RWPE2 (cell line): Measurements from ENCODE around the gene NOP14.
"Not testable (repeated sequence)": the region's sequence is repeated elsewhere in the genome, so short reads cannot be mapped to it uniquely, and the experiment has no call there.

Experiments
- ATAC-seq: fragments of 200-7000 bp; cut with Tn5 transposase; 3 replicates; pipeline ENCODE4 v1.9.1; 2021; ENCODE audit warnings: low read depth
- DNase-seq: peaks from one replicate; pipeline ENCODE4 v3.0.0-alpha.2; 2020; ENCODE audit warnings: low spot score
- H3K27ac ChIP-seq: fragments of 450-650 bp; 2 replicates; pipeline ENCODE4 v1.5.1; 2017; ENCODE audit warnings: mild to moderate bottlenecking; ENCODE audit not compliant: poor library complexity, severe bottlenecking
- H3K27me3 ChIP-seq: fragments of 250-450 bp; sonication (Bioruptor Pico); 2 replicates; pipeline ENCODE4 v1.5.1; 2021; ENCODE audit warnings: mild to moderate bottlenecking, moderate library complexity; ENCODE audit not compliant: insufficient read depth, poor library complexity, severe bottlenecking
- H3K36me3 ChIP-seq: fragments of 250-450 bp; sonication (Bioruptor Pico); 2 replicates; pipeline ENCODE4 v1.5.1; 2020; ENCODE audit warnings: low read depth, mild to moderate bottlenecking, moderate library complexity
- H3K4me1 ChIP-seq: fragments of 250-450 bp; sonication (Bioruptor Pico); 2 replicates; pipeline ENCODE4 v1.5.1; 2021; ENCODE audit warnings: mild to moderate bottlenecking, moderate library complexity; ENCODE audit not compliant: insufficient read depth, poor library complexity, severe bottlenecking
- H3K4me3 ChIP-seq: fragments of 250-450 bp; sonication (Bioruptor Pico); 2 replicates; pipeline ENCODE4 v1.5.1; 2021; ENCODE audit warnings: mild to moderate bottlenecking, moderate library complexity; ENCODE audit not compliant: severe bottlenecking
- H3K9me3 ChIP-seq: fragments of 250-450 bp; sonication (Bioruptor Pico); 2 replicates; pipeline ENCODE4 v1.5.1; 2021; ENCODE audit warnings: mild to moderate bottlenecking, moderate library complexity; ENCODE audit not compliant: severe bottlenecking
- TF ChIP-seq, protein P1 (sequence below): fragments of 450-650 bp; IDR thresholded peaks from one replicate; pipeline ENCODE4 v1.5.1; 2017; ENCODE audit warnings: mild to moderate bottlenecking, moderate library complexity; ENCODE audit not compliant: poor library complexity, severe bottlenecking

The NOP14 gene

DNA sequence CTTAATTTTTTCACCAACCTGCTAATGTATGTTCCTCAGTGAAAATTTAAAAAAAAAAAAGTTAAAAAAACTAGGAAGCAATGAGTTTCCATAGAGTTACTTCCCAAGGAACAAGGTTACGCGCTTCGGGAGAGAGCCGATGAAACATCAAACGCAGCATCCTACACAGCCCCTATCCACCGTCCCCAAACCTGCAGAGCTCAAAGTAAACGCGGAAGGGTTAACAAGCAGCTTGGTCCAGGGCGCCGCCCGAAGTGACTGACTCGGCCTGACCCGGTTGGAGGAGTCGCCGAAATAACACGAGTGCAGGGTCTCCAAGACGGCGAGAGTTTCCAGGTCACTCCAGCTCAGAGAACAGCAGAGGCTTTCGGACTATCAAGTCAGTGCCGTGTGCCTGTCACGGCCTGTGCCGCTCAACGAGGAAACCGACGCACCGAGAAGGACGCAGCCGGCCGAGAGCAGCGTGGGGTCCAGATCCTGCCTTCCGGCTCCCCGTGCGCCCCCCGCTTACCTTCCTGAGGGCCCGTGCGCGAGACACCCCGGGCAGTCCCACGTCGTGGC lies 512 bp downstream of the NOP14 start:
- H3K4me1 ChIP-seq = peaks cover 7% of the 10 kb centered on the region
- peak overlapping the region; percentile 45 for H3K27ac ChIP-seq
- no peaks in the 10 kb centered on the region for H3K27me3 ChIP-seq
- TF ChIP-seq, protein P1, sequence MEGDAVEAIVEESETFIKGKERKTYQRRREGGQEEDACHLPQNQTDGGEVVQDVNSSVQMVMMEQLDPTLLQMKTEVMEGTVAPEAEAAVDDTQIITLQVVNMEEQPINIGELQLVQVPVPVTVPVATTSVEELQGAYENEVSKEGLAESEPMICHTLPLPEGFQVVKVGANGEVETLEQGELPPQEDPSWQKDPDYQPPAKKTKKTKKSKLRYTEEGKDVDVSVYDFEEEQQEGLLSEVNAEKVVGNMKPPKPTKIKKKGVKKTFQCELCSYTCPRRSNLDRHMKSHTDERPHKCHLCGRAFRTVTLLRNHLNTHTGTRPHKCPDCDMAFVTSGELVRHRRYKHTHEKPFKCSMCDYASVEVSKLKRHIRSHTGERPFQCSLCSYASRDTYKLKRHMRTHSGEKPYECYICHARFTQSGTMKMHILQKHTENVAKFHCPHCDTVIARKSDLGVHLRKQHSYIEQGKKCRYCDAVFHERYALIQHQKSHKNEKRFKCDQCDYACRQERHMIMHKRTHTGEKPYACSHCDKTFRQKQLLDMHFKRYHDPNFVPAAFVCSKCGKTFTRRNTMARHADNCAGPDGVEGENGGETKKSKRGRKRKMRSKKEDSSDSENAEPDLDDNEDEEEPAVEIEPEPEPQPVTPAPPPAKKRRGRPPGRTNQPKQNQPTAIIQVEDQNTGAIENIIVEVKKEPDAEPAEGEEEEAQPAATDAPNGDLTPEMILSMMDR = no peak
- DNase-seq (no peak), ATAC-seq (peak; percentile 25)
- peaks cover 27% of the 10 kb centered on the region for H3K36me3 ChIP-seq
- peak overlapping the region; percentile 82 for H3K4me3 ChIP-seq
- no peaks in the 10 kb centered on the region for H3K9me3 ChIP-seq

DNA sequence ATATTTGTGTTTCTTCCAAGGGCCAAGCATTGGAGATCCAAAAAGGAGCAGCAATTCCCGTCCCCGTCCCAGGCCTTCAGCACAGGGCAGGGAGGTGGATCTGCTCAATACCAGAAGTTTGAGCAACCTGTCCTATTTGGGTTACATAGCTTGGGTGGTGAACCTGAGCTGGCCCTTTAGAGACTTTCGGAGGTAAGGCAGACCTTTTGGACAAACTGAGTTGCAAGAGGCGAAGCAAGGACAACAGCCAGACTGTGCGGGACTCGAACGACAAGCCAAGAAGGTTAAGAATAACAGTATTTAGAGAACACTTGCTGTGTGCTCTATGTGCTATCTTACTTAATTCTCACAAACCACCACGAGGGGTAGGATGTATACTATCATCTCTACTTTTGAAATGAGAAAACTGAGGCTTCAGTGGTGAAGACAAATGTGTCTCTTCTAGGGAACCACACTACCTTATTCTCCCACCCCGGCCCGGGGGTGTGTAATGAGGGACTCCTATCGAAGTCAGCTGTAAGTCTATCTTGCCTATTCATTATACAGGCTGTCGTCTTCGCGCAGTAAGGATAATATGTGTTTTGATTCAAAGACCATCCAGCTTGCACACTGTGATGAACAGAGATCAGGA lies 1.3 kb downstream of the NOP14 start:
- ATAC-seq (no peak), DNase-seq (no peak)
- Histone ChIP-seq H3K4me3 (peak overlapping the region; percentile 82), H3K36me3 (peaks cover 34% of the 10 kb centered on the region), H3K4me1 (peaks cover 7% of the 10 kb centered on the region), H3K27me3 (no peaks in the 10 kb centered on the region), H3K27ac (peak overlapping the region; percentile 45), H3K9me3 (no peaks in the 10 kb centered on the region)
- TF ChIP-seq, protein P1 = no peak

DNA sequence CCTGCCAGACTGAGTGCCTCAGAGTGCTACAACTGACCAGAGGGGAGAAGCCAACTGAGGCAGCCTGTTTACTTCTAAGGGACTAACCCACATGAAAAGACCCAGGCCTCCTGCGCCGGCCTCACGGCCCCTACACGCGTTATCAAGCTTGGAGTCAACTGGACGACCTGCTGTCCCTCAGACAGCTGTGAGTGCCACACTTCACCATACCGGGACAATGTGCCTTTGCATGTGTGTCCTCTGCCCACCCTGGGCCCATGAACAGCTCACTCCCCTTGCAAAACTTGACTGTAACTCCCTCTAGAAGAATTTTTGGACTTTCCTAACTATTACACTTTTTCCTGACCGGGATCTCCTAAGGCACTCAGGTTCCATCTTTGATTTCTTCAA lies 1.8 kb downstream of the NOP14 start:
- TF ChIP-seq, protein P1 = no peak
- H3K9me3 ChIP-seq = no peaks in the 10 kb centered on the region
- H3K27me3 ChIP-seq = no peaks in the 10 kb centered on the region
- no peak for DNase-seq
- H3K36me3 ChIP-seq = peaks cover 39% of the 10 kb centered on the region
- peaks cover 7% of the 10 kb centered on the region for H3K4me1 ChIP-seq
- peak overlapping the region; percentile 82 for H3K4me3 ChIP-seq
- H3K27ac ChIP-seq = peak overlapping the region; percentile 45
- no peak for ATAC-seq

DNA sequence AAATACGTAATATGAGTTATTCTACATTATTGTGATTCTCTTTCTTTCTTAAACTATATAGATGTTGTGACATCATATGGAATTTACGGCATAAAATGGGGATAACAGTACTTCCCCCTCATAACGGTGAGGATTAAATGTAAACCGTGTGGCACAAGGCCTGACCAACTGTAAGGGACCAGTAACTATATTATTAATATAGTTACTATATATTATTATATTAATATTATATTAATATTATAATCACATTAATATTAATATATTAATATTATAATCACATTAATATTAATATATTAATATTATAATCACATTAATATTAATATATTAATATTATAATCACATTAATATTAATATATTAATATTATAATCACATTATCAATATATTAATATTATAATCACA lies 2.8 kb downstream of the NOP14 start:
- ATAC-seq, H3K27ac ChIP-seq, H3K4me1 ChIP-seq, DNase-seq, H3K9me3 ChIP-seq, H3K4me3 ChIP-seq, H3K27me3 ChIP-seq: not testable (repeated sequence)
- peaks cover 49% of the 10 kb centered on the region for H3K36me3 ChIP-seq

DNA sequence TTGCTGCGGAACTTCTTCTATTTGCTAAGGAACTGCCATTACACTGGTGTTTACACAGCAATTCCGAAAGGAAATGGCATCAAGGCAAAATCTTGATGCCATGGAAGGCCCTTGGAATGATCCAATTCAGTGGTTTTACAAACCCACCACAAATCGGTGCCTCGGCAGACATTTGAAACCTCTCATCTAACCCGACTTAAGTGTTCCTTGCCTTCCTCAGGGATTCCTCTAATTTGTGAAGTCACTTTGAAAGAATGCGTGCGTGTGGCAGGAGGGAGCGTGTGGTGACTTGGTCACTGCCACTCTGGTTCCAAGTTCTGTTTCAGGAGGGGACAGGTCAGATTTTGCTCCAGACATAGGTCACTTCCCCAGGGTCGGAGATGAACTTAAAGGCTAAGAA lies 4.8 kb downstream of the NOP14 start:
- DNase-seq = no peak
- Histone ChIP-seq H3K27ac (no peak overlapping the region), H3K4me3 (no peak overlapping the region), H3K27me3 (no peaks in the 10 kb centered on the region), H3K4me1 (peaks cover 7% of the 10 kb centered on the region), H3K9me3 (no peaks in the 10 kb centered on the region), H3K36me3 (peaks cover 61% of the 10 kb centered on the region)
- TF ChIP-seq, protein P1 = no peak
- no peak for ATAC-seq
